GDM1 (cell line): ENCODE measurements around the gene CACNA2D3.

ENCODE experiments used
- DNase-seq: peaks from one replicate; lab custom pipeline; 2025; lab: John Stamatoyannopoulos, UW

The CACNA2D3 gene

GRCh38 chr3:54745843-54746242 is 623.5 kb downstream of the CACNA2D3 start:
- DNase-seq, result no peak

GRCh38 chr3:54746722-54747121 is 624.4 kb downstream of the CACNA2D3 start:
- DNase-seq, result no peak

- no peak for DNase-seq
Measured at GRCh38 chr3:54755756-54756155, 633.4 kb downstream of the CACNA2D3 start.

GRCh38 chr3:54756330-54756731 is 634.0 kb downstream of the CACNA2D3 start:
- DNase-seq, result no peak

- no peak for DNase-seq
Measured at GRCh38 chr3:54758461-54758860, 636.1 kb downstream of the CACNA2D3 start.

- DNase-seq, result no peak
Measured at GRCh38 chr3:54759166-54759565, 636.8 kb downstream of the CACNA2D3 start.

GRCh38 chr3:54760201-54760600 is 637.8 kb downstream of the CACNA2D3 start:
- DNase-seq, result no peak

GRCh38 chr3:54761637-54762036 is 639.3 kb downstream of the CACNA2D3 start:
- no peak for DNase-seq

GRCh38 chr3:54764911-54765310 is 642.6 kb downstream of the CACNA2D3 start:
- no peak for DNase-seq

- DNase-seq, result no peak
Measured at GRCh38 chr3:54771050-54771449, 648.7 kb downstream of the CACNA2D3 start.

GRCh38 chr3:54772051-54772450 is 649.7 kb downstream of the CACNA2D3 start:
- DNase-seq, result no peak

GRCh38 chr3:54772746-54773145 is 650.4 kb downstream of the CACNA2D3 start:
- DNase-seq, result no peak

- DNase-seq, result no peak
Measured at GRCh38 chr3:54773271-54773670, 650.9 kb downstream of the CACNA2D3 start.

GRCh38 chr3:54776601-54777000 is 654.2 kb downstream of the CACNA2D3 start:
- DNase-seq, result no peak

- DNase-seq, result no peak
Measured at GRCh38 chr3:54777141-54777540, 654.8 kb downstream of the CACNA2D3 start.

- DNase-seq, result no peak
Measured at GRCh38 chr3:54780336-54780735, 658.0 kb downstream of the CACNA2D3 start.

- DNase-seq, result no peak
Measured at GRCh38 chr3:54781728-54782127, 659.4 kb downstream of the CACNA2D3 start.

- no peak for DNase-seq
Measured at GRCh38 chr3:54783611-54784010, 661.3 kb downstream of the CACNA2D3 start.

- DNase-seq, result no peak
Measured at GRCh38 chr3:54784021-54784420, 661.7 kb downstream of the CACNA2D3 start.

- DNase-seq, result no peak
Measured at GRCh38 chr3:54785976-54786375, 663.6 kb downstream of the CACNA2D3 start.

GRCh38 chr3:54790051-54790450 is 667.7 kb downstream of the CACNA2D3 start:
- no peak for DNase-seq

GRCh38 chr3:54791501-54792156 is 669.3 kb downstream of the CACNA2D3 start:
- no peak for DNase-seq

GRCh38 chr3:54792584-54792983 is 670.2 kb downstream of the CACNA2D3 start:
- no peak for DNase-seq

- DNase-seq, result no peak
Measured at GRCh38 chr3:54793171-54793570, 670.8 kb downstream of the CACNA2D3 start.
